GM12872 (cell line): ENCODE measurements around the gene NOTCH1.

ENCODE experiments used
- TF ChIP-seq, protein P1 (sequence below): IDR thresholded peaks from 3 replicates; pipeline ENCODE4 v1.5.1; 2011; ENCODE audit warnings: low read depth, mild to moderate bottlenecking, low read length, moderate library complexity; ENCODE audit not compliant: insufficient read depth

NOTCH1 gene

GRCh38 chr9:136569526-136570148 is 23.8 kb upstream of the NOTCH1 start:
- TF ChIP-seq, protein P1, sequence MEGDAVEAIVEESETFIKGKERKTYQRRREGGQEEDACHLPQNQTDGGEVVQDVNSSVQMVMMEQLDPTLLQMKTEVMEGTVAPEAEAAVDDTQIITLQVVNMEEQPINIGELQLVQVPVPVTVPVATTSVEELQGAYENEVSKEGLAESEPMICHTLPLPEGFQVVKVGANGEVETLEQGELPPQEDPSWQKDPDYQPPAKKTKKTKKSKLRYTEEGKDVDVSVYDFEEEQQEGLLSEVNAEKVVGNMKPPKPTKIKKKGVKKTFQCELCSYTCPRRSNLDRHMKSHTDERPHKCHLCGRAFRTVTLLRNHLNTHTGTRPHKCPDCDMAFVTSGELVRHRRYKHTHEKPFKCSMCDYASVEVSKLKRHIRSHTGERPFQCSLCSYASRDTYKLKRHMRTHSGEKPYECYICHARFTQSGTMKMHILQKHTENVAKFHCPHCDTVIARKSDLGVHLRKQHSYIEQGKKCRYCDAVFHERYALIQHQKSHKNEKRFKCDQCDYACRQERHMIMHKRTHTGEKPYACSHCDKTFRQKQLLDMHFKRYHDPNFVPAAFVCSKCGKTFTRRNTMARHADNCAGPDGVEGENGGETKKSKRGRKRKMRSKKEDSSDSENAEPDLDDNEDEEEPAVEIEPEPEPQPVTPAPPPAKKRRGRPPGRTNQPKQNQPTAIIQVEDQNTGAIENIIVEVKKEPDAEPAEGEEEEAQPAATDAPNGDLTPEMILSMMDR: no peak

DNA sequence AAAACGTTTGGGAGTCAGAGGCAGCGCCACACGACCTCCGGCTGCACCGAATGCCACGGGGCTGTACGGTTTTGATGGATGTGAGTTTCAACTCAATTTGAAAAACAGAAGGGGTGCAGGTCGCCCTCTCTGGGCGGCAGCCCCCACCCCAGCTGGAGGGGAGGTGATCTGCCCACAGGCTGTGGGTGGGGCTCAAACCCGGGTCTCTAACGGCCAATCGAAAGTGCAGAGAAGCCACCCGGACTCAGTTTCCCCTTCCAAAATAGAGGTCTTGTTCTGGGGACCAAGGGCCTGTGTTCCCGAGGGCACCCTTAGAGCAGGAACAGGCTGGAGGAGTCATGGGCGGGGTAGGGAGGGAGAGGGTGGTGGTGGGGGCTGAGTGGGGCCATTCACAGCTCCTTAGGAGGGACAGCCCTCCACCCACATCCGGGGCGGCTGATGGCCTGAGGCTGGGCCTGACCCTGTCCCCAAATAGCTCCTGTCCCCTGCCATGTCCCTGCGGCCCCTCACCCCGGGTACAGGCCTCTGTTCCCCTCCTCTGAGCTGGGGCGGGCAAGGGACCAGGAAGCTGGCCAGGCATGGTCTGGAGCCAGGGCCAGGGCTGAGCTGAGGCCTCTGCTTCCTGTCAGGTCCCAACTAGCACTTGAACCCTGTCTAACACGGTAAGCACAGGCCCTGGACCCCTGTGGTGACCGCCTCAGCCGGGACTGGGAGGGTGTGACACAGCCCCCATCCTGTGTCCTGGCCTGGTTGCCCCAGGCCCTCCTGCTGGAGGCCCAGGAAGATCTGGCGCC is 22.6 kb upstream of the NOTCH1 start:
- TF ChIP-seq, protein P1: no peak

GRCh38 chr9:136567651-136568287 is 21.9 kb upstream of the NOTCH1 start:
- TF ChIP-seq, protein P1: no peak

GRCh38 chr9:136566901-136567300 is 21.1 kb upstream of the NOTCH1 start:
- TF ChIP-seq, protein P1: no peak

DNA sequence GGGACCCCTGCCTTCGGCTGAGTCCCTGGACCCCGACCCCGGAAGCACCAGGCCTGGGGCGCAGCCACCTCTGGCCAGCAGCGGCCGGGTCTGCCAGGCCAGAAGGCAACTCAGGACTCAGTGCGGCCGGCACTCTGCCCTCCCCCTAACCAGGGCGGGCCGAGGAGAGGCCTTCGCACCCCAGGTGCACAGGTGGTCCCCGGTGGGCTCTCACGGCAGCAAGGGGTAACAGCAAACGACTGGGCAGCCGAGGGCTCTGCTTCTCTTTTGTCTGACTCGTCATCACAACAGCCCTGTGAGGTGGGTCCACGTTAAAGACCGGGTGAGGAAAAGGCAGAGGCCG is 20.7 kb upstream of the NOTCH1 start:
- TF ChIP-seq, protein P1: no peak

GRCh38 chr9:136565715-136566552 is 20.1 kb upstream of the NOTCH1 start:
- TF ChIP-seq, protein P1: no peak
